ENCODE measurements around the gene GRB2. TPM values are rescaled to one million over a fixed set of nuclear protein-coding genes. Genes with fewer than 3 reads are reported as not detected.
"Not testable (repeated sequence)": the region's sequence is repeated elsewhere in the genome, so short reads cannot be mapped to it uniquely, and the experiment has no call there.

Gene GRB2
- 90.6 and 101 TPM in 2 replicates for total RNA-seq
- polyA plus RNA-seq = 82.7 and 86.7 TPM in 2 replicates

- peak; percentile 99 for DNase-seq (ENCODE audit: low spot score)
- no peaks in the 10 kb centered on the region for H3K36me3 ChIP-seq (replicated peaks; ENCODE audit: insufficient read depth, low read depth)
- peak within 1 kb of the TSS; percentile 71 for H3K27ac ChIP-seq
- no peaks in the 10 kb centered on the region for H3K9me2 ChIP-seq (replicated peaks; ENCODE audit: insufficient read depth)
- H3K9me3 ChIP-seq (ENCODE audit: low read depth) = no peaks in the 10 kb centered on the region
- H3K4me2 ChIP-seq = peak within 1 kb of the TSS; percentile 89
- TF ChIP-seq EZH2 (IDR thresholded peaks at IDR 0.05; ENCODE audit: borderline replicate concordance) = no peak
- TF ChIP-seq CTCF (IDR thresholded peaks at IDR 0.05; ENCODE audit: poor library complexity) = no peak
- TF ChIP-seq EZH2phosphoT487 (IDR thresholded peaks at IDR 0.05; ENCODE audit: low read depth, severe bottlenecking, unreplicated experiment) = no peak
- peak within 1 kb of the TSS; percentile 55 for H2AFZ ChIP-seq
- peaks cover 26% of the 10 kb centered on the region for H4K20me1 ChIP-seq (ENCODE audit: insufficient read depth, poor library complexity, severe bottlenecking)
- no peaks in the 10 kb centered on the region for H3K27me3 ChIP-seq
- H3K4me1 ChIP-seq (ENCODE audit: insufficient read depth) = peaks cover 5% of the 10 kb centered on the region
- 2% methylated on average over 52 of the region's 74 CpGs for WGBS (ENCODE audit: low lambda C conversion rate, missing lambda C conversion rate)
- peak within 1 kb of the TSS; percentile 80 for H3K4me3 ChIP-seq
- H3K79me2 ChIP-seq = peaks cover 42% of the 10 kb centered on the region
Measured at GRCh38 chr17:75405365-75406221, at the start of gene GRB2. Gene GRB2, minus strand, starts transcription at chr17:75405678. Its CDS starts 12,050 bp downstream, at chr17:75393628.

- not testable (repeated sequence) for H3K4me2 ChIP-seq; H3K4me3 ChIP-seq; H3K36me3 ChIP-seq (replicated peaks; ENCODE audit: insufficient read depth, low read depth); H3K9me3 ChIP-seq (ENCODE audit: low read depth); H2AFZ ChIP-seq; H3K27ac ChIP-seq; H4K20me1 ChIP-seq (ENCODE audit: insufficient read depth, poor library complexity, severe bottlenecking); H3K27me3 ChIP-seq; H3K9me2 ChIP-seq (replicated peaks; ENCODE audit: insufficient read depth); DNase-seq (ENCODE audit: low spot score)
- 98% methylated on average over 3 of the region's 3 CpGs for WGBS (ENCODE audit: low lambda C conversion rate, missing lambda C conversion rate)
- Histone ChIP-seq H3K79me2 (peaks cover 19% of the 10 kb centered on the region), H3K4me1 (ENCODE audit: insufficient read depth) (peaks cover 18% of the 10 kb centered on the region)
Measured at GRCh38 chr17:75454672-75455071, 49.2 kb upstream of the GRB2 start.

GRCh38 chr17:75454193-75454592 lies 48.7 kb upstream of the GRB2 start:
- no peak overlapping the region for H3K4me3 ChIP-seq
- no peaks in the 10 kb centered on the region for H3K9me2 ChIP-seq (replicated peaks; ENCODE audit: insufficient read depth)
- no peak overlapping the region for H2AFZ ChIP-seq
- H3K4me2 ChIP-seq = no peak overlapping the region
- H4K20me1 ChIP-seq (ENCODE audit: insufficient read depth, poor library complexity, severe bottlenecking) = no peaks in the 10 kb centered on the region
- H3K27ac ChIP-seq = peak overlapping the region; percentile 29
- no peaks in the 10 kb centered on the region for H3K9me3 ChIP-seq (ENCODE audit: low read depth)
- H3K4me1 ChIP-seq (ENCODE audit: insufficient read depth) = peaks cover 17% of the 10 kb centered on the region
- no peak for DNase-seq (ENCODE audit: low spot score)
- H3K79me2 ChIP-seq = peaks cover 19% of the 10 kb centered on the region
- TF ChIP-seq EZH2 (IDR thresholded peaks at IDR 0.05; ENCODE audit: borderline replicate concordance) (no peak), CTCF (IDR thresholded peaks at IDR 0.05; ENCODE audit: poor library complexity) (no peak), EZH2phosphoT487 (IDR thresholded peaks at IDR 0.05; ENCODE audit: low read depth, severe bottlenecking, unreplicated experiment) (no peak)
- no peaks in the 10 kb centered on the region for H3K36me3 ChIP-seq (replicated peaks; ENCODE audit: insufficient read depth, low read depth)
- no peaks in the 10 kb centered on the region for H3K27me3 ChIP-seq

- H3K79me2 ChIP-seq = no peaks in the 10 kb centered on the region
- H4K20me1 ChIP-seq (ENCODE audit: insufficient read depth, poor library complexity, severe bottlenecking) = no peaks in the 10 kb centered on the region
- H3K27ac ChIP-seq = no peak overlapping the region
- no peak overlapping the region for H3K4me2 ChIP-seq
- H3K36me3 ChIP-seq (replicated peaks; ENCODE audit: insufficient read depth, low read depth) = no peaks in the 10 kb centered on the region
- H3K4me1 ChIP-seq (ENCODE audit: insufficient read depth) = no peaks in the 10 kb centered on the region
- no peaks in the 10 kb centered on the region for H3K9me3 ChIP-seq (ENCODE audit: low read depth)
- TF ChIP-seq CTCF (IDR thresholded peaks at IDR 0.05; ENCODE audit: poor library complexity) (no peak), EZH2 (IDR thresholded peaks at IDR 0.05; ENCODE audit: borderline replicate concordance) (no peak), EZH2phosphoT487 (IDR thresholded peaks at IDR 0.05; ENCODE audit: low read depth, severe bottlenecking, unreplicated experiment) (no peak)
- no peak for DNase-seq (ENCODE audit: low spot score)
- H3K27me3 ChIP-seq = no peaks in the 10 kb centered on the region
- 91% methylated on average over 4 of the region's 4 CpGs for WGBS (ENCODE audit: low lambda C conversion rate, missing lambda C conversion rate)
- H3K4me3 ChIP-seq = no peak overlapping the region
- H2AFZ ChIP-seq = no peak overlapping the region
- H3K9me2 ChIP-seq (replicated peaks; ENCODE audit: insufficient read depth) = no peaks in the 10 kb centered on the region
Measured at GRCh38 chr17:75450270-75450669, 44.8 kb upstream of the GRB2 start.
